ENCODE results near the gene ALDOC.

The ALDOC gene

GRCh38 chr17:28537219-28537610 is 39.5 kb downstream of the ALDOC start:
- Histone ChIP-seq H3K9me3 (ENCODE audit: control insufficient read depth, insufficient read depth, low read length) (no peaks in the 10 kb centered on the region), H3K9ac (ENCODE audit: low read depth, low read length) (no peak overlapping the region), H3K36me3 (ENCODE audit: control insufficient read depth, insufficient read depth, low read length) (no peaks in the 10 kb centered on the region), H3K4me1 (ENCODE audit: control insufficient read depth, insufficient read depth, low read length) (no peaks in the 10 kb centered on the region), H3K27me3 (ENCODE audit: control insufficient read depth, insufficient read depth, low read length) (no peaks in the 10 kb centered on the region), H3K4me3 (ENCODE audit: low read depth, low read length) (no peak overlapping the region)

- H3K9me3 ChIP-seq (ENCODE audit: control insufficient read depth, insufficient read depth, low read length) = no peaks in the 10 kb centered on the region
- no peak overlapping the region for H3K9ac ChIP-seq (ENCODE audit: low read depth, low read length)
- H3K36me3 ChIP-seq (ENCODE audit: control insufficient read depth, insufficient read depth, low read length) = no peaks in the 10 kb centered on the region
- H3K4me1 ChIP-seq (ENCODE audit: control insufficient read depth, insufficient read depth, low read length) = no peaks in the 10 kb centered on the region
- H3K27me3 ChIP-seq (ENCODE audit: control insufficient read depth, insufficient read depth, low read length) = no peaks in the 10 kb centered on the region
- H3K4me3 ChIP-seq (ENCODE audit: low read depth, low read length) = no peak overlapping the region
These were observed 40.0 kb downstream of the ALDOC start for GRCh38 chr17:28536532-28537218.

- no peak overlapping the region for H3K9ac ChIP-seq (ENCODE audit: low read depth, low read length)
- no peak overlapping the region for H3K4me3 ChIP-seq (ENCODE audit: low read depth, low read length)
- H3K9me3 ChIP-seq (ENCODE audit: control insufficient read depth, insufficient read depth, low read length) = no peaks in the 10 kb centered on the region
- no peaks in the 10 kb centered on the region for H3K36me3 ChIP-seq (ENCODE audit: control insufficient read depth, insufficient read depth, low read length)
- H3K27me3 ChIP-seq (ENCODE audit: control insufficient read depth, insufficient read depth, low read length) = no peaks in the 10 kb centered on the region
- no peaks in the 10 kb centered on the region for H3K4me1 ChIP-seq (ENCODE audit: control insufficient read depth, insufficient read depth, low read length)
These were observed 41.8 kb downstream of the ALDOC start for GRCh38 chr17:28534740-28535375.

GRCh38 chr17:28533091-28533807 is 43.4 kb downstream of the ALDOC start:
- no peak overlapping the region for H3K4me3 ChIP-seq (ENCODE audit: low read depth, low read length)
- no peaks in the 10 kb centered on the region for H3K36me3 ChIP-seq (ENCODE audit: control insufficient read depth, insufficient read depth, low read length)
- no peaks in the 10 kb centered on the region for H3K9me3 ChIP-seq (ENCODE audit: control insufficient read depth, insufficient read depth, low read length)
- no peak overlapping the region for H3K9ac ChIP-seq (ENCODE audit: low read depth, low read length)
- H3K27me3 ChIP-seq (ENCODE audit: control insufficient read depth, insufficient read depth, low read length) = no peaks in the 10 kb centered on the region
- no peaks in the 10 kb centered on the region for H3K4me1 ChIP-seq (ENCODE audit: control insufficient read depth, insufficient read depth, low read length)

GRCh38 chr17:28532050-28532960 is 44.4 kb downstream of the ALDOC start:
- H3K4me3 ChIP-seq (ENCODE audit: low read depth, low read length) = no peak overlapping the region
- no peaks in the 10 kb centered on the region for H3K27me3 ChIP-seq (ENCODE audit: control insufficient read depth, insufficient read depth, low read length)
- H3K9ac ChIP-seq (ENCODE audit: low read depth, low read length) = no peak overlapping the region
- H3K36me3 ChIP-seq (ENCODE audit: control insufficient read depth, insufficient read depth, low read length) = no peaks in the 10 kb centered on the region
- H3K9me3 ChIP-seq (ENCODE audit: control insufficient read depth, insufficient read depth, low read length) = no peaks in the 10 kb centered on the region
- no peaks in the 10 kb centered on the region for H3K4me1 ChIP-seq (ENCODE audit: control insufficient read depth, insufficient read depth, low read length)

- H3K9ac ChIP-seq (ENCODE audit: low read depth, low read length) = no peak overlapping the region
- H3K27me3 ChIP-seq (ENCODE audit: control insufficient read depth, insufficient read depth, low read length) = no peaks in the 10 kb centered on the region
- no peaks in the 10 kb centered on the region for H3K4me1 ChIP-seq (ENCODE audit: control insufficient read depth, insufficient read depth, low read length)
- H3K36me3 ChIP-seq (ENCODE audit: control insufficient read depth, insufficient read depth, low read length) = no peaks in the 10 kb centered on the region
- H3K9me3 ChIP-seq (ENCODE audit: control insufficient read depth, insufficient read depth, low read length) = no peaks in the 10 kb centered on the region
- no peak overlapping the region for H3K4me3 ChIP-seq (ENCODE audit: low read depth, low read length)
These were observed 45.8 kb downstream of the ALDOC start for GRCh38 chr17:28530926-28531325.

- no peak overlapping the region for H3K9ac ChIP-seq (ENCODE audit: low read depth, low read length)
- H3K9me3 ChIP-seq (ENCODE audit: control insufficient read depth, insufficient read depth, low read length) = no peaks in the 10 kb centered on the region
- no peak overlapping the region for H3K4me3 ChIP-seq (ENCODE audit: low read depth, low read length)
- H3K36me3 ChIP-seq (ENCODE audit: control insufficient read depth, insufficient read depth, low read length) = no peaks in the 10 kb centered on the region
- no peaks in the 10 kb centered on the region for H3K27me3 ChIP-seq (ENCODE audit: control insufficient read depth, insufficient read depth, low read length)
- no peaks in the 10 kb centered on the region for H3K4me1 ChIP-seq (ENCODE audit: control insufficient read depth, insufficient read depth, low read length)
These were observed 46.4 kb downstream of the ALDOC start for GRCh38 chr17:28530250-28530649.

GRCh38 chr17:28529013-28529400 is 47.7 kb downstream of the ALDOC start:
- no peaks in the 10 kb centered on the region for H3K9me3 ChIP-seq (ENCODE audit: control insufficient read depth, insufficient read depth, low read length)
- no peaks in the 10 kb centered on the region for H3K27me3 ChIP-seq (ENCODE audit: control insufficient read depth, insufficient read depth, low read length)
- H3K9ac ChIP-seq (ENCODE audit: low read depth, low read length) = no peak overlapping the region
- no peaks in the 10 kb centered on the region for H3K36me3 ChIP-seq (ENCODE audit: control insufficient read depth, insufficient read depth, low read length)
- H3K4me1 ChIP-seq (ENCODE audit: control insufficient read depth, insufficient read depth, low read length) = no peaks in the 10 kb centered on the region
- no peak overlapping the region for H3K4me3 ChIP-seq (ENCODE audit: low read depth, low read length)

- no peaks in the 10 kb centered on the region for H3K27me3 ChIP-seq (ENCODE audit: control insufficient read depth, insufficient read depth, low read length)
- H3K36me3 ChIP-seq (ENCODE audit: control insufficient read depth, insufficient read depth, low read length) = no peaks in the 10 kb centered on the region
- no peak overlapping the region for H3K9ac ChIP-seq (ENCODE audit: low read depth, low read length)
- no peaks in the 10 kb centered on the region for H3K9me3 ChIP-seq (ENCODE audit: control insufficient read depth, insufficient read depth, low read length)
- H3K4me1 ChIP-seq (ENCODE audit: control insufficient read depth, insufficient read depth, low read length) = no peaks in the 10 kb centered on the region
- no peak overlapping the region for H3K4me3 ChIP-seq (ENCODE audit: low read depth, low read length)
These were observed 48.2 kb downstream of the ALDOC start for GRCh38 chr17:28528327-28529012.

- no peaks in the 10 kb centered on the region for H3K4me1 ChIP-seq (ENCODE audit: control insufficient read depth, insufficient read depth, low read length)
- H3K36me3 ChIP-seq (ENCODE audit: control insufficient read depth, insufficient read depth, low read length) = no peaks in the 10 kb centered on the region
- H3K9ac ChIP-seq (ENCODE audit: low read depth, low read length) = no peak overlapping the region
- H3K9me3 ChIP-seq (ENCODE audit: control insufficient read depth, insufficient read depth, low read length) = no peaks in the 10 kb centered on the region
- no peak overlapping the region for H3K4me3 ChIP-seq (ENCODE audit: low read depth, low read length)
- no peaks in the 10 kb centered on the region for H3K27me3 ChIP-seq (ENCODE audit: control insufficient read depth, insufficient read depth, low read length)
These were observed 48.8 kb downstream of the ALDOC start for GRCh38 chr17:28527859-28528258.

- Histone ChIP-seq H3K9ac (ENCODE audit: low read depth, low read length) (no peak overlapping the region), H3K36me3 (ENCODE audit: control insufficient read depth, insufficient read depth, low read length) (no peaks in the 10 kb centered on the region), H3K4me1 (ENCODE audit: control insufficient read depth, insufficient read depth, low read length) (no peaks in the 10 kb centered on the region), H3K9me3 (ENCODE audit: control insufficient read depth, insufficient read depth, low read length) (no peaks in the 10 kb centered on the region), H3K4me3 (ENCODE audit: low read depth, low read length) (no peak overlapping the region), H3K27me3 (ENCODE audit: control insufficient read depth, insufficient read depth, low read length) (no peaks in the 10 kb centered on the region)
These were observed 49.5 kb downstream of the ALDOC start for GRCh38 chr17:28527181-28527681.
